ENCODE measurements around the gene SPG7.

DNA sequence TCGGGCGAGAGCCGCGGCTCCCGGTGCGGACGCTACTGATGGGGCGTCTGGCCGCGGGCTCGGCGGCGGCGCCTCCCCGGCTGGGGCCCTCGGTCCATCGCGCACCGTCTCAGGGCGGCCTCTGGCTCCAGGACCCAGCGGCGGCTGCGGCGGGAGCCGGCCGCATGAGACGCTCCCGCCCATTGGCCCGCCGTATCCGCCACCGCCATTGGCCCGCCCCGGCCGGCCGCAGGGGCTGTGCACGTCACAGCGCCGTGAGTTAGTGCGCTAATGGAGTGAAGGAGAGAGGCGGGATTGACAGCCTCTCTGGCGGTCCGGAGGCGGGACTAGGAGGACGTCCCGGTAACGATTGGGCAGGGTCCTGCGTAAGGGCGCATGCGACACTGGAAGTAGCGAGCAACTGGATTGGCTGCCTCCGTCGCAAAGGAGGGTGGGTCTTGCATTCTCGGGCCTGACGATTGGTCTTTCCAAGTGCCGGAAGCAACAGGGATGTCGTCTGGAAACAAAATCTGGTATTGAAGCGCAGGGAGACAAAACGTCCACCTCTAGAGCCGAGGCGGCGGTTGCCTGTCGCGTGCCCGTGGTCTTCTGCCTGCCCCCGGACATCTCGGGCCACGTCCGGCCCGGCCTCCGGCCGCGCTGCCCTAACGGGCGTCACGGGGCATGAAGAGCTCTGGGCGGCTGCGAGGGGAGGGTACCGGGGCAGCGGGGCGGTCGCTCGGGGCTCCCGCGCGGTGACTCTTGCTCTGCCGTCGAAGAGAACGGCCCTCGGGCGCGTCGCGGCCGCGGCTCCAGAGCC lies 17.6 kb upstream of the SPG7 start, which contains the start of gene ANKRD11:
- TF ChIP-seq, protein P1, sequence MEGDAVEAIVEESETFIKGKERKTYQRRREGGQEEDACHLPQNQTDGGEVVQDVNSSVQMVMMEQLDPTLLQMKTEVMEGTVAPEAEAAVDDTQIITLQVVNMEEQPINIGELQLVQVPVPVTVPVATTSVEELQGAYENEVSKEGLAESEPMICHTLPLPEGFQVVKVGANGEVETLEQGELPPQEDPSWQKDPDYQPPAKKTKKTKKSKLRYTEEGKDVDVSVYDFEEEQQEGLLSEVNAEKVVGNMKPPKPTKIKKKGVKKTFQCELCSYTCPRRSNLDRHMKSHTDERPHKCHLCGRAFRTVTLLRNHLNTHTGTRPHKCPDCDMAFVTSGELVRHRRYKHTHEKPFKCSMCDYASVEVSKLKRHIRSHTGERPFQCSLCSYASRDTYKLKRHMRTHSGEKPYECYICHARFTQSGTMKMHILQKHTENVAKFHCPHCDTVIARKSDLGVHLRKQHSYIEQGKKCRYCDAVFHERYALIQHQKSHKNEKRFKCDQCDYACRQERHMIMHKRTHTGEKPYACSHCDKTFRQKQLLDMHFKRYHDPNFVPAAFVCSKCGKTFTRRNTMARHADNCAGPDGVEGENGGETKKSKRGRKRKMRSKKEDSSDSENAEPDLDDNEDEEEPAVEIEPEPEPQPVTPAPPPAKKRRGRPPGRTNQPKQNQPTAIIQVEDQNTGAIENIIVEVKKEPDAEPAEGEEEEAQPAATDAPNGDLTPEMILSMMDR (conservative IDR thresholded peaks at IDR 0.05; ENCODE audit: low read length): no peak
- TF ChIP-seq EZH2phosphoT487 (IDR thresholded peaks at IDR 0.05; ENCODE audit: borderline replicate concordance): no peak
